HUES48 (cell line): ENCODE results near the gene B3GALNT2.
A peak's percentile ranks its signal among the peaks of the same experiment; 100 is the strongest.

Source experiments
- H3K27ac ChIP-seq: one replicate; pipeline ENCODE4 v1.7.0; 2013; ENCODE audit warnings: low read depth, low read length, inconsistent platforms
- H3K27me3 ChIP-seq: 2 replicates; pipeline ENCODE4 v1.6.1; 2013; ENCODE audit warnings: mild to moderate bottlenecking, low read length; ENCODE audit not compliant: control insufficient read depth, insufficient read depth
- H3K36me3 ChIP-seq: 2 replicates; pipeline ENCODE4 v1.6.1; 2013; ENCODE audit warnings: low read length; ENCODE audit not compliant: control insufficient read depth, insufficient read depth
- H3K4me1 ChIP-seq: 2 replicates; pipeline ENCODE4 v1.6.1; 2013; ENCODE audit warnings: mild to moderate bottlenecking, low read length; ENCODE audit not compliant: control insufficient read depth, insufficient read depth
- H3K4me3 ChIP-seq: 2 replicates; pipeline ENCODE4 v1.5.1; 2013; ENCODE audit warnings: mild to moderate bottlenecking, low read depth, low read length
- H3K9ac ChIP-seq: 2 replicates; pipeline ENCODE4 v1.6.1; 2013; ENCODE audit warnings: mild to moderate bottlenecking, low read depth, low read length, moderate library complexity
- H3K9me3 ChIP-seq: 2 replicates; pipeline ENCODE4 v1.6.1; 2013; ENCODE audit warnings: low read length; ENCODE audit not compliant: control insufficient read depth, insufficient read depth

B3GALNT2 gene

GRCh38 chr1:235450433-235450832, 53.8 kb downstream of the B3GALNT2 start:
- Histone ChIP-seq H3K27me3 (no peaks in the 10 kb centered on the region), H3K9me3 (no peaks in the 10 kb centered on the region), H3K27ac (no peak overlapping the region), H3K4me1 (no peaks in the 10 kb centered on the region), H3K9ac (no peak overlapping the region), H3K36me3 (peaks cover 92% of the 10 kb centered on the region), H3K4me3 (no peak overlapping the region)

- Histone ChIP-seq H3K27me3 (no peaks in the 10 kb centered on the region), H3K4me3 (no peak overlapping the region), H3K9ac (no peak overlapping the region), H3K9me3 (no peaks in the 10 kb centered on the region), H3K36me3 (peaks cover 93% of the 10 kb centered on the region), H3K27ac (no peak overlapping the region), H3K4me1 (no peaks in the 10 kb centered on the region)
Measured at GRCh38 chr1:235448616-235449015, 55.6 kb downstream of the B3GALNT2 start.

DNA sequence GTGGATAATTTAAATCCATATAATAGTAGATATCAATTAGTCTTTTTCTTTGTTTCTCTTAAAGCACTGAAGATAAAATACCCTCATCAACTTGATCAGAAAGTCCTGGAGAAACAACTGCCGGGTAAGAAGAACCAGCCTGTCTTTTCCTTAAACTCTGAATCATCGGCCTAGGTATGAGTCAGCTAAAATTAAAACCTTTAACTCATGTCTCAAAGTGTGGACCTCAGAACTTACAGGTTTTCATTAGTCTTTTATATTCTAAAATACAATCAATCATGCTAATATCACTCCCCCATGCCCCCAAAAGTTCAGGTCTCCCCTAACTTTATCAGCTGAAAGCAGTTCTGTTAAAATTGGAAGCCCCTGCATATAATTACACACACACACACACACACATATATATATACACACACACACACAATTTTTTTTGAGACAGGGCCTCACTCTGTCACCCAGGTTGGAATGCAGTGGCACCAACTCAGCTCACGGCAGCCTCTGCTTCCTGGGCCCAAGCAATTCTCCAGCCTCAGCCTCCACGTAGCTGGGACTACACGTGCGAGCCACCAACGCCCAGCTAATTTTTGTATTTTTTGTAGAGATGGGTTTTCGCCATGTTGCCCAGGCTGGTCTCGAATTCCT, 61.3 kb downstream of the B3GALNT2 start:
- Histone ChIP-seq H3K27ac (no peak overlapping the region), H3K4me1 (no peaks in the 10 kb centered on the region), H3K9me3 (no peaks in the 10 kb centered on the region), H3K9ac (no peak overlapping the region), H3K4me3 (no peak overlapping the region), H3K36me3 (peaks cover 76% of the 10 kb centered on the region), H3K27me3 (no peaks in the 10 kb centered on the region)

GRCh38 chr1:235441159-235441685, 63.0 kb downstream of the B3GALNT2 start:
- Histone ChIP-seq H3K4me1 (no peaks in the 10 kb centered on the region), H3K4me3 (no peak overlapping the region), H3K27me3 (no peaks in the 10 kb centered on the region), H3K36me3 (peaks cover 77% of the 10 kb centered on the region), H3K9me3 (no peaks in the 10 kb centered on the region), H3K27ac (peak overlapping the region; percentile 4), H3K9ac (no peak overlapping the region)

DNA sequence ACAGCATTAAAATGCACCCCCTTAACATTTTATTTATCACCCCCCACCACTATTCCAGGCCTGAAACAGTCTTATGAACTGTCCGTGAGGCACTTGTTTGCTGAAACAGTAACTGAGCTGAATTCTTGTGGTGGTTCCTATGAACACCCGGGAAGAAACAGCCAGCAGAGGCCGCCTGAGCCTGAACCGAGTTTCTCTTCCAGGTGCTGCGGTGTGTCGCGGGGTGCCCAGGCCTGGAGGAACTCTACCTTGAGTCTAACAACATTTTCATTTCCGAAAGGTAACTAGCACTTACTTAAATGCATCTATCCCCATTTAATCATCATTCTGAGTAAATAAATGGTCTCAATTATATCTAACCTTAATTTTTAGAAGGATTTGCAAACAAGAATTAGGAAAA, 70.3 kb downstream of the B3GALNT2 start:
- H3K27me3 ChIP-seq, result no peaks in the 10 kb centered on the region
- H3K36me3 ChIP-seq, result peaks cover 47% of the 10 kb centered on the region
- H3K27ac ChIP-seq, result no peak overlapping the region

DNA sequence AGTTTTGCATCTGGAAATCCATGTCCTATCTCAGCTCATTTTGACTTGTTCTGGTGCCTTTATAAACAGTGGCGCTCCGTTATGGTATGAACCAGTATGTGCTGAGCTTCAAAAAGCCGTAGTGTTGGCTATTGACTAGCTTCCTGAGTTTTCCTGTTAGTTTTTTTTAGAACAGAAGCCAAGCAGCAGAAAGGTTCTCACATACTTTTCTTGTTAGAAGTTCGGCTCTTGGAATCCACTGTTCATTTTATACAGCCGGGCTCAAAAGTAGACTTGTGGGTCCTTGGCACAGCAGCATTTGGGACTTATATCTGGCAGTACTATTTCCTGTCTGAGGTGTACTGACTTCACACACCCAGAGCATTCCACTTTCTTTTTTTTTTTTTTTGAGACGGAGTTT, 73.3 kb downstream of the B3GALNT2 start:
- Histone ChIP-seq H3K4me1 (no peaks in the 10 kb centered on the region), H3K27me3 (no peaks in the 10 kb centered on the region), H3K9me3 (no peaks in the 10 kb centered on the region), H3K36me3 (peaks cover 20% of the 10 kb centered on the region), H3K27ac (no peak overlapping the region), H3K9ac (no peak overlapping the region), H3K4me3 (no peak overlapping the region)

More for the DNA sequence above, 70.3 kb downstream of the B3GALNT2 start:
- H3K9me3 ChIP-seq, result no peaks in the 10 kb centered on the region
- no peaks in the 10 kb centered on the region for H3K4me1 ChIP-seq
- no peak overlapping the region for H3K4me3 ChIP-seq
- no peak overlapping the region for H3K9ac ChIP-seq

DNA sequence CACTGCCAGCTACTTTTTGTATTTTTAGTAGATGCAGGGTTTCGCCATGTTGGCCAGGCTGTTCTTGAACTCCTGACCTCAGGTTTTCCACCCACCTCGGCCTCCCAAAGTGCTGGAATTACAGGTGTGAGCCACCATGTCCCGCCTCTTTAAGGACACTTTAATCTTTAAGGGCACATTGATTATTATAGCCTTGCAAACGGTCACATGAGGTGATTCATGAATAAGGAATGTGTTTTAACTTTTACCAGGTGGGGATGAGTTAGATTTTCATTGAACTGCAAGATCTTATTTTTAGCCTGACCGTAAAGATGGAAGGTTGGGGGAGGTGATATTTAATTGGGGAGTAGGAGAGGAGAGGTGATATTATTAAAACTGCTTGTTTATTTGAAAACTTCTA, 75.1 kb downstream of the B3GALNT2 start:
- Histone ChIP-seq H3K36me3 (peaks cover 9% of the 10 kb centered on the region), H3K4me3 (no peak overlapping the region)

GRCh38 chr1:235427447-235427846, 76.8 kb downstream of the B3GALNT2 start:
- no peaks in the 10 kb centered on the region for H3K36me3 ChIP-seq
- no peaks in the 10 kb centered on the region for H3K4me1 ChIP-seq
- no peaks in the 10 kb centered on the region for H3K27me3 ChIP-seq
- no peaks in the 10 kb centered on the region for H3K9me3 ChIP-seq
- no peak overlapping the region for H3K4me3 ChIP-seq
- no peak overlapping the region for H3K27ac ChIP-seq
- H3K9ac ChIP-seq, result no peak overlapping the region

More for the DNA sequence above, 75.1 kb downstream of the B3GALNT2 start:
- Histone ChIP-seq H3K27ac (no peak overlapping the region), H3K27me3 (no peaks in the 10 kb centered on the region), H3K9me3 (no peaks in the 10 kb centered on the region), H3K4me1 (no peaks in the 10 kb centered on the region), H3K9ac (no peak overlapping the region)

DNA sequence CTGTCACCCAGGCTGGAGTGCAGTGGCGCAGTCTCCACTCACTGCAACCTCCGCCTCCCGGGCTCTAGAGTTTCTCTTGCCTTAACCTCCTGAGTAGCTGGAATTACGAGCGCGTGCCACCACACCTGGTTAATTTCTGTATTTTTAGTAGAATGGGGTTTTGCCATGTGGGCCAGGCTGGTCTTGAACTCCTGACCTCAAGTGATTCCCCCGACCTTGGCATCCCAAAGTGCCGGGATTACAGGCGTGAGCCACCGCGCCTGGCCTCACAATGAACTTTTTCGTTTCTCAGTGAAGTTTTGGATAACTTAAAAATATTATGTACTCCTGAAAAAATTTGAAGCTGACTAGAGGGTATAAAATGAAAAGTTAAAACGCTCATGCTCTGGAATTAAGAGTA, 77.6 kb downstream of the B3GALNT2 start:
- H3K4me1 ChIP-seq, result no peaks in the 10 kb centered on the region
- no peaks in the 10 kb centered on the region for H3K27me3 ChIP-seq
- no peak overlapping the region for H3K27ac ChIP-seq

DNA sequence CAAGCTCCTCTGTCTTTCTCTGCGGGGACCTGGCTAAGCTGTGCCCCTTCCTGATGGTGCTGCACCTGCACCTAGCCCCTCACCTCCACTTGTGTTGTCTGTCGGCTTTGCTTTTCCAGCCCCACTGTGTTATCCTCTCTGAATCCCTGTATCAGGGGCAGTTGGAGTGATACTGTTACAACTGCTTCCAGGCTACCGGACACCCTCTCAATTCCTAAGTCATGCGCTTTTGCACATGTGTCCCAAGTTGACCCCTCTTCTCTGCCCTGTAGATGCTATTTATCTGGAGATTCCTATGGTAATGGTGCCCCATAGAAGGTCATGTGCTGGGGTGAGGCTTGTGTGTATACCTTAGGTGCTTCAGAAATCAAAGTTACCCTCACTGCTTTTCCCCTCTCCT, 78.1 kb downstream of the B3GALNT2 start:
- H3K4me3 ChIP-seq, result no peak overlapping the region
- no peak overlapping the region for H3K27ac ChIP-seq
- H3K9ac ChIP-seq, result no peak overlapping the region
- no peaks in the 10 kb centered on the region for H3K9me3 ChIP-seq
- no peaks in the 10 kb centered on the region for H3K27me3 ChIP-seq
- H3K4me1 ChIP-seq, result no peaks in the 10 kb centered on the region
- no peaks in the 10 kb centered on the region for H3K36me3 ChIP-seq

More for the DNA sequence above, 77.6 kb downstream of the B3GALNT2 start:
- Histone ChIP-seq H3K9me3 (no peaks in the 10 kb centered on the region), H3K9ac (no peak overlapping the region), H3K4me3 (no peak overlapping the region), H3K36me3 (no peaks in the 10 kb centered on the region)

DNA sequence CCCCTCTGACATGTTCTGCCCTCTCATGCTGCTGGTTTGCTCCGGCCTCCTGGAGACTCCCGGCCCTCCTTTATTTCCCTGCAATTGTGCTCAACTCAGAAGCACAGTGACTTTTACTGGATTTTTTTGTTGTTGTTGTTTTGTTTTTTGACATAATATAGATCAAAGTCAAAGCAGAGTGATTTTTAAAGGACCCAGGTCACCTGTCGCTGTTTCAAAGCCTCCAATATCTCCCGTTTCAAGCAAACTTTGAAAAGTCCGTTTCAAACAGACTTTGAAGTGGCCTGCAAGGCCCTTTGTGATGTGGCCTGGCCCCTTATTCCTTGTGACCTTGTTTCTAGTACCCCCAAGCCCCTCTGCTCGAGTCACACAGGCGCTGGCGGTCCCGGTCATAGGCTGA, 78.9 kb downstream of the B3GALNT2 start:
- H3K9me3 ChIP-seq, result no peaks in the 10 kb centered on the region
- no peaks in the 10 kb centered on the region for H3K27me3 ChIP-seq
- no peak overlapping the region for H3K9ac ChIP-seq
- no peak overlapping the region for H3K4me3 ChIP-seq
- no peaks in the 10 kb centered on the region for H3K36me3 ChIP-seq
- H3K27ac ChIP-seq, result no peak overlapping the region
- H3K4me1 ChIP-seq, result no peaks in the 10 kb centered on the region
